Measurements from ENCODE around the gene NUMB.

The NUMB gene

DNA sequence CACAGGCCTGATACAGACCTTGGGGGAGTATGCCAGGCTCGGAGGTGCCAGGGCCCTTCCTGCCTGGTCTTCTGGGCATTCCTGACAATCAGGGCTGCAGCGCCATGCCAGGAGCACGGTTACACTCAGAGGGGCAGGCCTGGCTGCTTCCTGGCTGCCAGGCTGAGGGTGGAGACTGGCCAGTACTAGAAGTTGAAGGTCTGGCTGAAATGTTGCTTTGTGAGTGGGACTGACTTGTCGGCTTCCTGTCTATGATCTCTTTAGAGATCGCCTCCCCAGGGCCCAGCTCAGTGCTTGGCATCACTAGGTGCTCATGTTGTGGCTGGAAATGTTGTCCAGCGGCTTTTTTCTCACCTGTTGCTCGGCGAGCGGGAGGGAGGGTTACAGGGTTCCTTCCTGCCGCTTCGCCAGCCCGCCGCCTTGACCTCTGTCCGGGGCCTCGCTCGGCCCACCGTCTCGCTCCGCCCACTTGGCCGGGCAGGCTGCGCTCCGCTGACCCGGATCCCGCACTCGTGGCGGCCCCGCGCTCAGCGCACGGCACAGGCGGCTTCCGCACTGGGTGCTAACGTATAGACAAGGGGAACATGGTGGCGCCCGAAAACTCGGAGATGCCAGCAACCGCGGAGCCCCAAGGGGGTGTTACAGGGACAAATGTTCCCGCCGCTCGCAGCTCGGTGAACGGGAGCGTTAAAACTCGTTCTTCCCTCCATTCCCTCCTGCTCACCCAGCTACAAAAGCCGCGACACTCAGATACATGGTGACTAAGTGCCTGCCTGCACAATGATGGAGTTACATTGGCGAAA, 188.4 kb downstream of the NUMB start:
- H3K9ac ChIP-seq: peak overlapping the region; percentile 53; the same call in 1 of the 2 replicates
- H3K9me3 ChIP-seq: no peaks in the 10 kb centered on the region
- H3K4me1 ChIP-seq: peaks cover 22% of the 10 kb centered on the region
- H3K27me3 ChIP-seq: no peaks in the 10 kb centered on the region
- H3K27ac ChIP-seq: peak overlapping the region; percentile 22
- peaks cover 24% of the 10 kb centered on the region for H3K36me3 ChIP-seq
- no peaks in the 10 kb centered on the region for H4K20me1 ChIP-seq
- H3K4me2 ChIP-seq: peak overlapping the region; percentile 94
- no peak for TF ChIP-seq Cebpa-rat (IDR thresholded peaks at IDR 0.05)
- H3K4me3 ChIP-seq: peak overlapping the region; percentile 61

DNA sequence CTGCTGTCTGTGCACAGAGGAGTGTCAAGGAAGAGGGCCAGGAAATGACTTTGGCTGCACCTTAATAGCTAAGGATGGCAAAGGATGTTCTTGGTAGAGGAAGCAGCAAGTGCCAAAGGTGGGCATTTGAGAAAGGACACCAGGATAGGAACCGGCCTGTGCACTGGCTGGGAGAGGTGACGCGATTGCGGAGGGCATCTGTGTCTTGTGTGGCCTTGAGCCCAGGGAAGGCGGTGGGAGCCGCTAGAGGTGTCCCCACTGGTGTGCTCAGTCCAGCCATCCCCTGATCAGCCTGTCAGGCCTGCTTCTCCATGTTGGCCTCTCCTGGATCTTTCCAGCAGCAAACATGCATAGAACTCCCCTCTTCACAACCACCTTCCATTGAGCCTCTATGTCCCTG, 190.9 kb downstream of the NUMB start:
- no peak overlapping the region for H3K4me2 ChIP-seq
- H4K20me1 ChIP-seq: no peaks in the 10 kb centered on the region
- no peaks in the 10 kb centered on the region for H3K27me3 ChIP-seq
- peaks cover 7% of the 10 kb centered on the region; the same call in 1 of the 2 replicates for H3K36me3 ChIP-seq
- no peak overlapping the region for H3K9ac ChIP-seq
- H3K27ac ChIP-seq: no peak overlapping the region
- TF ChIP-seq Cebpa-rat (IDR thresholded peaks at IDR 0.05): no peak
- H3K4me3 ChIP-seq: no peak overlapping the region
- no peaks in the 10 kb centered on the region for H3K9me3 ChIP-seq
- H3K4me1 ChIP-seq: peaks cover 22% of the 10 kb centered on the region

DNA sequence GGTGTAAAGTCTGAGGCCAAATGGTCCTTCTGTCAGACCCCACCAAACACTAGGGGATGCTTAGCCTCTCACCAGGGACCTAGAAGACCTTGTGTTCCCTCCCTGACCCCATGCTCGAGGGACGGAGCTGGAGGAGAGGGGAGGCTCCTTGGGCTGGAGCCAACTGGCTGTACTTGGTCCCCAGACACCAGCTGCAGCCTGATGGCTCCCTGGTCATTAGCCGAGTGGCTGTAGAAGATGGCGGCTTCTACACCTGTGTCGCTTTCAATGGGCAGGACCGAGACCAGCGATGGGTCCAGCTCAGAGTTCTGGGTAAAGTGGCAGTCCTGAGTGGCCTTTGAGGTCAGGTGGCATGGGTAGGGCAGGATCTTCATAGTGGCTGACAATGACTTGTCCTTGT, 192.0 kb downstream of the NUMB start:
- no peak overlapping the region for H3K27ac ChIP-seq
- no peaks in the 10 kb centered on the region for H3K9me3 ChIP-seq
- H3K4me2 ChIP-seq: no peak overlapping the region
- no peaks in the 10 kb centered on the region for H4K20me1 ChIP-seq
- H3K4me3 ChIP-seq: no peak overlapping the region
- H3K27me3 ChIP-seq: no peaks in the 10 kb centered on the region
- no peak overlapping the region for H3K9ac ChIP-seq
- peaks cover 20% of the 10 kb centered on the region for H3K4me1 ChIP-seq
- no peak for TF ChIP-seq Cebpa-rat (IDR thresholded peaks at IDR 0.05)
- no peaks in the 10 kb centered on the region for H3K36me3 ChIP-seq

DNA sequence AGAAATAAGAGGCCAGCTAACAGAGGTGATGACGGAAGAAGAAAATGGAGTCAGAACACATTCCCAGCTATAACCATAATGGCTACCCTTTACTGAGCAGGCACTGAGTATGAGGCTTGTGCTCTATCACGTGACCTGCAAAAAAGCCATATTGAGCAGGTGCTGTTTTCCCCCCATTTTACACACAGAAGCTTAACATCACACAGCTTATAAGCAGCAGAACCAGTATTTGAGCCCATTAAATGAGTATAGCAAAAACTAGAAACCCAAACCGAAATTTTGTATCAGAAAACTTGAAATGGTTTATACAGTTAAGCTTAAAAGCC, 192.7 kb downstream of the NUMB start:
- no peak overlapping the region for H3K27ac ChIP-seq
- H3K36me3 ChIP-seq: no peaks in the 10 kb centered on the region
- H3K9me3 ChIP-seq: no peaks in the 10 kb centered on the region
- no peak for TF ChIP-seq Cebpa-rat (IDR thresholded peaks at IDR 0.05)
- no peaks in the 10 kb centered on the region for H3K27me3 ChIP-seq
- peaks cover 14% of the 10 kb centered on the region for H3K4me1 ChIP-seq
- no peak overlapping the region for H3K4me3 ChIP-seq
- H3K9ac ChIP-seq: no peak overlapping the region
- no peak overlapping the region for H3K4me2 ChIP-seq
- no peaks in the 10 kb centered on the region for H4K20me1 ChIP-seq

DNA sequence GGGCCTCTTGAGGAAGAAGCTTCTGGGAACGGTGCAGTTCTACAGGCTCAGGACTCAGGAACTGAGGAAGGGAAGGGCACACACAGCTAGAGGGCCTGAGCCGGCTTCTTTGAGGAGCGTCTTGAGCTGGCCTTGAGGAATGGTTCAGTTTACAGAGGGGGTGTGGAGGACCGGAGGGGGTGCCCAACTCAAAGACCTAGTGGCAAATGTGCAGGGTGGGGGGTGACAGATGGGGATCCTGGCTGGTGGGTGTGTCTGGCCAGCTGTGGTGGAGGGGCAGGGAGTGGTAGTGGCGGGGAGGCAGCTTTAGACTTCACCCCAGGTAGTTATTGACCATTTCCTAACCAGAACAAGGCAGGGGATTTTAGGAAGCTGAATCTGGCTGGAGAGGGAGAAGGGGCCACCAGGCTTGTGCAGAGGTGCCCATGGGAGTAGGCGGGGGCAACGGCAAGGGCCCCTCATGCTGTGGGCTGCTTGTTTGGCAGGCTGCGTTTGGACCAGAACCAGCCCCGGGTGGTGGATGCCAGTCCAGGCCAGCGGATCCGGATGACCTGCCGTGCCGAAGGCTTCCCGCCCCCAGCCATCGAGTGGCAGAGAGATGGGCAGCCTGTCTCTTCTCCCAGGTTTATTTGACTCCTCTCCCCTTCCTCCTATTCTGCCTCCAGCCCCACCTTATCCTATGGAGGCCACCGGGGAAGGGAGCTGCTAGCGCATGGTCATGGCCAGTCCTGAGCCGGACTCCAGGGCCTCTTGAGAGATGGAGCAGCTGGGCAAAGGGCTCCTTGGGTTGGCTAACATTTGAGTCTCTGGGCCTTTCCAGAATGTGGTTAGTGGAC, 193.2 kb downstream of the NUMB start:
- no peaks in the 10 kb centered on the region for H4K20me1 ChIP-seq
- TF ChIP-seq Cebpa-rat (IDR thresholded peaks at IDR 0.05): no peak
- peaks cover 8% of the 10 kb centered on the region for H3K4me1 ChIP-seq

GRCh38 chr14:73264080-73264884, 194.1 kb downstream of the NUMB start:
- no peak overlapping the region for H3K4me3 ChIP-seq
- no peak for TF ChIP-seq Cebpa-rat (IDR thresholded peaks at IDR 0.05)
- H3K27me3 ChIP-seq: no peaks in the 10 kb centered on the region

More for the DNA sequence above, 193.2 kb downstream of the NUMB start:
- Histone ChIP-seq H3K27me3 (no peaks in the 10 kb centered on the region), H3K27ac (no peak overlapping the region), H3K9ac (no peak overlapping the region), H3K4me3 (no peak overlapping the region), H3K36me3 (no peaks in the 10 kb centered on the region), H3K9me3 (no peaks in the 10 kb centered on the region), H3K4me2 (no peak overlapping the region)

DNA sequence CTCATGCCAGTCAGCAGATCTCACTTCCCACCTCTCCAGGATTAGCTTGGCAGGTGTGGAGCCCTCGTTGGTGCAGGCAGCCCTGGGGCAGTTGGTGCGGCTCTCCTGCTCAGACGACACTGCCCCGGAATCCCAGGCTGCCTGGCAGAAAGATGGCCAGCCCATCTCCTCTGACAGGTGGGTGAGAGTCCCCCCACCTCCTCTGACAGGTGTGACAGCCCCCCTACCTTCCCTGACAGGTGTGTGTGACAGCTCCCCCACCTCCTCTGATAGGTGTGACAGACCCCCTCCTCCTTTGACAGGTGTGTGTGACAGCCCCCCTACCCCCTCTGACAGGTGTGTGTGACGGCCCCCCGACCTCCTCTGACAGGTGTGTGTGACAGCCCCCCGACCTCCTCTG, 194.7 kb downstream of the NUMB start:
- Histone ChIP-seq H3K36me3 (no peaks in the 10 kb centered on the region), H3K4me2 (no peak overlapping the region), H3K4me3 (no peak overlapping the region), H3K9ac (no peak overlapping the region), H3K27ac (no peak overlapping the region), H3K4me1 (no peaks in the 10 kb centered on the region), H4K20me1 (no peaks in the 10 kb centered on the region), H3K9me3 (no peaks in the 10 kb centered on the region), H3K27me3 (no peaks in the 10 kb centered on the region)
- no peak for TF ChIP-seq Cebpa-rat (IDR thresholded peaks at IDR 0.05)

More at GRCh38 chr14:73264080-73264884, 194.1 kb downstream of the NUMB start:
- Histone ChIP-seq H4K20me1 (no peaks in the 10 kb centered on the region), H3K4me1 (no peaks in the 10 kb centered on the region; the same call in 1 of the 2 replicates), H3K27ac (no peak overlapping the region), H3K36me3 (no peaks in the 10 kb centered on the region), H3K4me2 (no peak overlapping the region), H3K9me3 (no peaks in the 10 kb centered on the region), H3K9ac (no peak overlapping the region)

GRCh38 chr14:73262427-73263183, 195.7 kb downstream of the NUMB start:
- Histone ChIP-seq H3K4me3 (no peak overlapping the region), H3K27me3 (no peaks in the 10 kb centered on the region), H3K9ac (no peak overlapping the region), H3K36me3 (no peaks in the 10 kb centered on the region), H3K4me2 (no peak overlapping the region), H3K9me3 (no peaks in the 10 kb centered on the region), H3K4me1 (no peaks in the 10 kb centered on the region), H4K20me1 (no peaks in the 10 kb centered on the region), H3K27ac (no peak overlapping the region)
- no peak for TF ChIP-seq Cebpa-rat (IDR thresholded peaks at IDR 0.05)

Measured in BLaER1 (cell line).